ENCODE data around the gene HMCN1. TPM values are rescaled to one million over a fixed set of nuclear protein-coding genes. Genes with fewer than 3 reads are reported as not detected.

HMCN1 gene
- polyA plus RNA-seq, 1 donor from 2014 or later = 0.66 TPM

DNA sequence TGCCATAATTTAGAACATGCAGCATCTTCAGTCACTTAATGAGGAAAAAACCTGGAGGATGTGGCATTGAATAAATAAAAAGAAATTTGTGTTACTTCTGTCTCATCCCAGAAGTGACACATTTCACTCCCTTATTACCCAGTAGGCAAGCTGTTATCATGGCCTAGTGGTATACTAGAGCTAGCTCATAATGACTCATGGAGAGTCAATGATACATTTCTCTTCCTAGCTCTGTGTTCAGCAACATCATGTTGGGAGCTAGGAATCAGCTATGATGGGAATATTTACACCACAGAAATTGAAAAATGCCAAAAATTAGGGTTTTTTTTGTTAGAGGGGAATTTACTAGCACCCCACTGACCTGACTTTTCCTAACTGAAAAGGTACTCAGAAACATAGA, 182.7 kb downstream of the HMCN1 start:
- H3K27me3 ChIP-seq (ENCODE audit: insufficient read depth, low read depth, low read length) = no peaks in the 10 kb centered on the region
- H3K79me2 ChIP-seq (replicated peaks; ENCODE audit: insufficient read depth, low read length) = no peaks in the 10 kb centered on the region
- H3K27ac ChIP-seq (ENCODE audit: low read length) = no peak overlapping the region
- no peaks in the 10 kb centered on the region for H3K9me3 ChIP-seq (ENCODE audit: low read length)
- H3K4me3 ChIP-seq (ENCODE audit: low read length) = no peak overlapping the region
- H2AFZ ChIP-seq (ENCODE audit: low read depth, low read length) = no peak overlapping the region
- no peaks in the 10 kb centered on the region for H3F3A ChIP-seq (ENCODE audit: insufficient read depth, low read length, poor library complexity, severe bottlenecking)
- no peak for TF ChIP-seq MXI1 (conservative IDR thresholded peaks at IDR 0.05; ENCODE audit: poor library complexity, severe bottlenecking)
- TF ChIP-seq POLR2AphosphoS5 (IDR thresholded peaks at IDR 0.05) = no peak
- TF ChIP-seq EP300 (conservative IDR thresholded peaks at IDR 0.05; ENCODE audit: poor library complexity, severe bottlenecking) = no peak
- TF ChIP-seq TAF1 (IDR thresholded peaks at IDR 0.05; ENCODE audit: low read depth) = no peak
- TF ChIP-seq EZH2 (IDR thresholded peaks at IDR 0.05; ENCODE audit: borderline replicate concordance, insufficient read depth, low read length, poor library complexity, severe bottlenecking) = no peak
- no peak for TF ChIP-seq RAD21 (conservative IDR thresholded peaks at IDR 0.05)
- TF ChIP-seq, protein P1, sequence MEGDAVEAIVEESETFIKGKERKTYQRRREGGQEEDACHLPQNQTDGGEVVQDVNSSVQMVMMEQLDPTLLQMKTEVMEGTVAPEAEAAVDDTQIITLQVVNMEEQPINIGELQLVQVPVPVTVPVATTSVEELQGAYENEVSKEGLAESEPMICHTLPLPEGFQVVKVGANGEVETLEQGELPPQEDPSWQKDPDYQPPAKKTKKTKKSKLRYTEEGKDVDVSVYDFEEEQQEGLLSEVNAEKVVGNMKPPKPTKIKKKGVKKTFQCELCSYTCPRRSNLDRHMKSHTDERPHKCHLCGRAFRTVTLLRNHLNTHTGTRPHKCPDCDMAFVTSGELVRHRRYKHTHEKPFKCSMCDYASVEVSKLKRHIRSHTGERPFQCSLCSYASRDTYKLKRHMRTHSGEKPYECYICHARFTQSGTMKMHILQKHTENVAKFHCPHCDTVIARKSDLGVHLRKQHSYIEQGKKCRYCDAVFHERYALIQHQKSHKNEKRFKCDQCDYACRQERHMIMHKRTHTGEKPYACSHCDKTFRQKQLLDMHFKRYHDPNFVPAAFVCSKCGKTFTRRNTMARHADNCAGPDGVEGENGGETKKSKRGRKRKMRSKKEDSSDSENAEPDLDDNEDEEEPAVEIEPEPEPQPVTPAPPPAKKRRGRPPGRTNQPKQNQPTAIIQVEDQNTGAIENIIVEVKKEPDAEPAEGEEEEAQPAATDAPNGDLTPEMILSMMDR (IDR thresholded peaks at IDR 0.05; ENCODE audit: poor library complexity, severe bottlenecking) = no peak
- no peak for TF ChIP-seq SMC3 (conservative IDR thresholded peaks at IDR 0.05; ENCODE audit: poor library complexity)
- TF ChIP-seq, protein P2, sequence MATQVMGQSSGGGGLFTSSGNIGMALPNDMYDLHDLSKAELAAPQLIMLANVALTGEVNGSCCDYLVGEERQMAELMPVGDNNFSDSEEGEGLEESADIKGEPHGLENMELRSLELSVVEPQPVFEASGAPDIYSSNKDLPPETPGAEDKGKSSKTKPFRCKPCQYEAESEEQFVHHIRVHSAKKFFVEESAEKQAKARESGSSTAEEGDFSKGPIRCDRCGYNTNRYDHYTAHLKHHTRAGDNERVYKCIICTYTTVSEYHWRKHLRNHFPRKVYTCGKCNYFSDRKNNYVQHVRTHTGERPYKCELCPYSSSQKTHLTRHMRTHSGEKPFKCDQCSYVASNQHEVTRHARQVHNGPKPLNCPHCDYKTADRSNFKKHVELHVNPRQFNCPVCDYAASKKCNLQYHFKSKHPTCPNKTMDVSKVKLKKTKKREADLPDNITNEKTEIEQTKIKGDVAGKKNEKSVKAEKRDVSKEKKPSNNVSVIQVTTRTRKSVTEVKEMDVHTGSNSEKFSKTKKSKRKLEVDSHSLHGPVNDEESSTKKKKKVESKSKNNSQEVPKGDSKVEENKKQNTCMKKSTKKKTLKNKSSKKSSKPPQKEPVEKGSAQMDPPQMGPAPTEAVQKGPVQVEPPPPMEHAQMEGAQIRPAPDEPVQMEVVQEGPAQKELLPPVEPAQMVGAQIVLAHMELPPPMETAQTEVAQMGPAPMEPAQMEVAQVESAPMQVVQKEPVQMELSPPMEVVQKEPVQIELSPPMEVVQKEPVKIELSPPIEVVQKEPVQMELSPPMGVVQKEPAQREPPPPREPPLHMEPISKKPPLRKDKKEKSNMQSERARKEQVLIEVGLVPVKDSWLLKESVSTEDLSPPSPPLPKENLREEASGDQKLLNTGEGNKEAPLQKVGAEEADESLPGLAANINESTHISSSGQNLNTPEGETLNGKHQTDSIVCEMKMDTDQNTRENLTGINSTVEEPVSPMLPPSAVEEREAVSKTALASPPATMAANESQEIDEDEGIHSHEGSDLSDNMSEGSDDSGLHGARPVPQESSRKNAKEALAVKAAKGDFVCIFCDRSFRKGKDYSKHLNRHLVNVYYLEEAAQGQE (IDR thresholded peaks at IDR 0.05; ENCODE audit: borderline replicate concordance) = no peak
- H4K20me1 ChIP-seq (ENCODE audit: insufficient read depth) = no peaks in the 10 kb centered on the region
- H3K9me2 ChIP-seq (ENCODE audit: insufficient read depth, low read length) = no peaks in the 10 kb centered on the region
- H3K4me2 ChIP-seq (ENCODE audit: low read length) = no peak overlapping the region
- no peak overlapping the region for H3K9ac ChIP-seq (ENCODE audit: low read length)
- H3K36me3 ChIP-seq (ENCODE audit: insufficient read depth, low read length) = no peaks in the 10 kb centered on the region

DNA sequence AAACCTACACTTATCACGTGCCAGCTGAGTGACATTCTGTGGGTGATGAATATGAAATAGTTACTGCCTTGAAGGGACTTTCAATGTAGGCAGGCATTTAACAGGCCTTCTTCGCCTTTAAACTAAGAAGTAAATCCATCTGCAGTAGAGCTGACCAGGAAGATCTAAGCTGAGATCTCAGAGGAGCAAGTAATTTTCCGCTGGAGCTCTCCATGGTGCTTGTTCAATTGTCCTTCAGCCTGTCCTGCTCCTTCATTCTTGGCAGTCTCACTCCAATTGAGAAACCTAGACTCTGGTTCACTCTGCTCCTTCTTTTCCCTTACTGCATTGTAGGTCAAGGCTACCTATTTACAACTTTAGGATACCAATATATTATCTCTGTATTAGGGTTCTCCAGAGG, 183.5 kb downstream of the HMCN1 start:
- TF ChIP-seq SMC3 (conservative IDR thresholded peaks at IDR 0.05; ENCODE audit: poor library complexity) = no peak
- no peak for TF ChIP-seq EZH2 (IDR thresholded peaks at IDR 0.05; ENCODE audit: borderline replicate concordance, insufficient read depth, low read length, poor library complexity, severe bottlenecking)
- TF ChIP-seq RAD21 (conservative IDR thresholded peaks at IDR 0.05) = no peak
- TF ChIP-seq, protein P1 (IDR thresholded peaks at IDR 0.05; ENCODE audit: poor library complexity, severe bottlenecking) = no peak
- TF ChIP-seq MXI1 (conservative IDR thresholded peaks at IDR 0.05; ENCODE audit: poor library complexity, severe bottlenecking) = no peak
- TF ChIP-seq, protein P2 (IDR thresholded peaks at IDR 0.05; ENCODE audit: borderline replicate concordance) = no peak
- no peak for TF ChIP-seq EP300 (conservative IDR thresholded peaks at IDR 0.05; ENCODE audit: poor library complexity, severe bottlenecking)
- TF ChIP-seq TAF1 (IDR thresholded peaks at IDR 0.05; ENCODE audit: low read depth) = no peak
- TF ChIP-seq POLR2AphosphoS5 (IDR thresholded peaks at IDR 0.05) = no peak
- Histone ChIP-seq H3K4me2 (ENCODE audit: low read length) (no peak overlapping the region), H3K4me3 (ENCODE audit: low read length) (no peak overlapping the region), H3K79me2 (replicated peaks; ENCODE audit: insufficient read depth, low read length) (no peaks in the 10 kb centered on the region), H3K27me3 (ENCODE audit: insufficient read depth, low read depth, low read length) (no peaks in the 10 kb centered on the region), H2AFZ (ENCODE audit: low read depth, low read length) (no peak overlapping the region), H4K20me1 (ENCODE audit: insufficient read depth) (no peaks in the 10 kb centered on the region), H3K9me2 (ENCODE audit: insufficient read depth, low read length) (no peaks in the 10 kb centered on the region), H3F3A (ENCODE audit: insufficient read depth, low read length, poor library complexity, severe bottlenecking) (no peaks in the 10 kb centered on the region), H3K27ac (ENCODE audit: low read length) (no peak overlapping the region), H3K9ac (ENCODE audit: low read length) (no peak overlapping the region), H3K9me3 (ENCODE audit: low read length) (no peaks in the 10 kb centered on the region), H3K36me3 (ENCODE audit: insufficient read depth, low read length) (no peaks in the 10 kb centered on the region)
